ENCODE data around the gene MAPKAPK2. TPM values are rescaled to one million over a fixed set of nuclear protein-coding genes. Genes with fewer than 3 reads are reported as not detected.
A peak's percentile ranks its signal among the peaks of the same experiment; 100 is the strongest.

MAPKAPK2 gene
- total and polyA plus RNA-seq, 2 donors (not counting 1 experiment from before 2014, with no cell fraction given) = 60.3 to 85.8 TPM

DNA sequence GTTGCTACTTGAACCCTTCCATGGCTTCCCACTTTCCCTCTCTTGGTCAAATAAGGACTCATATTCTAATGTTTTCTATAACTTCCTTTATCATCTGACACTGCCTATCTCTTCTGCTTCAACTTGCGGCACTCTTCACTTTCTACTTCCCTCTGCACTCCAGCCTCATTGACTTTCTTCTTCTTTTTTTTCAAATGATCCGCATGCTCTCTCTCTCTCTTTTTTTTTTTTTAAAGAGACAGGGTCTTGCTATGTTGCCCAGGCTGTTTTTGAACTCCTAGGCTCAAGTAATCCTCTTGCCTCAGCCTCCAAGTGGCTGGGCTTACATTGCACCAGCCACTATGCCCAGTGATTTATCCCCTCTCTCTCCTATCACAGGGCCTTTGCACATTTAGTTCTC is 94.9 kb downstream of the MAPKAPK2 start:
- peak; percentile 57 for DNase-seq
- Histone ChIP-seq H3K27me3 (replicated peaks in 1 of 4; ENCODE audit: control extremely low read depth in 1 of 4, control insufficient read depth in 3 of 4, insufficient read depth in 4 of 4, low read length in 3 of 4) (peaks cover 0 to 2% (median 0%) of the 10 kb centered on the region in 4 experiments), H3K4me2 (replicated peaks; ENCODE audit: low read depth, low read length, poor library complexity, severe bottlenecking) (peak overlapping the region; percentile 19), H3K9ac (ENCODE audit: low read length) (no peak overlapping the region), H3K4me3 (ENCODE audit: control extremely low read depth in 1 of 5, extremely low read depth in 1 of 5, insufficient read depth in 1 of 5, low read depth in 2 of 5, low read length in 4 of 5) (no peak overlapping the region), H3K27ac (ENCODE audit: low read length in 2 of 2) (no peak overlapping the region), H2AFZ (ENCODE audit: insufficient read depth, low read depth, low read length, poor library complexity, severe bottlenecking) (no peak overlapping the region), H3K79me2 (ENCODE audit: control insufficient read depth, insufficient read depth, low read length) (no peaks in the 10 kb centered on the region), H4K20me1 (ENCODE audit: control insufficient read depth, insufficient read depth, low read length, poor library complexity, severe bottlenecking) (no peaks in the 10 kb centered on the region), H3K36me3 (replicated peaks in 1 of 2; ENCODE audit: control extremely low read depth in 1 of 2, control insufficient read depth in 1 of 2, extremely low read depth in 1 of 2, insufficient read depth in 2 of 2, low read length in 1 of 2) (no peaks in the 10 kb centered on the region), H3K4me1 (ENCODE audit: control insufficient read depth in 2 of 2, insufficient read depth in 2 of 2, low read length in 2 of 2) (peaks cover 59 to 64% of the 10 kb centered on the region in 2 donors), H3K9me3 (ENCODE audit: control extremely low read depth in 1 of 3, control insufficient read depth in 2 of 3, insufficient read depth in 1 of 3, low read length in 2 of 3) (no peaks in the 10 kb centered on the region)
- ChIA-PET CTCF (interaction anchor here (1.2 kb wide), 1 partner anchor 23 kb away, joined by 3 read pairs; no protein-coding TSS in a partner anchor), POLR2A (no interaction called here)
- TF ChIP-seq, protein P1, sequence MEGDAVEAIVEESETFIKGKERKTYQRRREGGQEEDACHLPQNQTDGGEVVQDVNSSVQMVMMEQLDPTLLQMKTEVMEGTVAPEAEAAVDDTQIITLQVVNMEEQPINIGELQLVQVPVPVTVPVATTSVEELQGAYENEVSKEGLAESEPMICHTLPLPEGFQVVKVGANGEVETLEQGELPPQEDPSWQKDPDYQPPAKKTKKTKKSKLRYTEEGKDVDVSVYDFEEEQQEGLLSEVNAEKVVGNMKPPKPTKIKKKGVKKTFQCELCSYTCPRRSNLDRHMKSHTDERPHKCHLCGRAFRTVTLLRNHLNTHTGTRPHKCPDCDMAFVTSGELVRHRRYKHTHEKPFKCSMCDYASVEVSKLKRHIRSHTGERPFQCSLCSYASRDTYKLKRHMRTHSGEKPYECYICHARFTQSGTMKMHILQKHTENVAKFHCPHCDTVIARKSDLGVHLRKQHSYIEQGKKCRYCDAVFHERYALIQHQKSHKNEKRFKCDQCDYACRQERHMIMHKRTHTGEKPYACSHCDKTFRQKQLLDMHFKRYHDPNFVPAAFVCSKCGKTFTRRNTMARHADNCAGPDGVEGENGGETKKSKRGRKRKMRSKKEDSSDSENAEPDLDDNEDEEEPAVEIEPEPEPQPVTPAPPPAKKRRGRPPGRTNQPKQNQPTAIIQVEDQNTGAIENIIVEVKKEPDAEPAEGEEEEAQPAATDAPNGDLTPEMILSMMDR (IDR thresholded peaks at IDR 0.05) = no peak
- no peak for TF ChIP-seq EZH2 (IDR thresholded peaks at IDR 0.05; ENCODE audit: borderline replicate concordance, insufficient read depth, low read depth, low read length, poor library complexity, severe bottlenecking)
- Mint-ChIP-seq H3K27ac (no peak overlapping the region), H3K4me3 (no peak overlapping the region), H3K4me1 (peaks cover 38% of the 10 kb centered on the region), H3K27me3 (no peaks in the 10 kb centered on the region), H3K9me3 (ENCODE audit: insufficient read depth) (no peaks in the 10 kb centered on the region)
- no peak for ATAC-seq (ENCODE audit: low read depth)
- intact Hi-C loops (cut with micrococcal nuclease) = no loop called here
- WGBS (ENCODE audit: insufficient coverage) = 12% methylated on average over 2 of the region's 2 CpGs

GRCh38 chr1:206782448-206782847 is 97.7 kb downstream of the MAPKAPK2 start:
- no peaks in the 10 kb centered on the region for H4K20me1 ChIP-seq (ENCODE audit: control insufficient read depth, insufficient read depth, low read length, poor library complexity, severe bottlenecking)
- H3K4me3 ChIP-seq (ENCODE audit: control extremely low read depth in 1 of 5, extremely low read depth in 1 of 5, insufficient read depth in 1 of 5, low read depth in 2 of 5, low read length in 4 of 5) = peak overlapping the region in 1 of 5 experiments; percentile 17
- peak overlapping the region in 1 of 2 donors; percentile 29 for H3K27ac ChIP-seq (ENCODE audit: low read length in 2 of 2)
- no peak overlapping the region for H2AFZ ChIP-seq (ENCODE audit: insufficient read depth, low read depth, low read length, poor library complexity, severe bottlenecking)
- Mint-ChIP-seq H3K4me1 (peaks cover 53% of the 10 kb centered on the region), H3K4me3 (peak overlapping the region; percentile 67), H3K9me3 (ENCODE audit: insufficient read depth) (no peaks in the 10 kb centered on the region), H3K27me3 (no peaks in the 10 kb centered on the region), H3K27ac (peak overlapping the region; percentile 72)
- intact Hi-C loops (cut with micrococcal nuclease) = loop anchor here (1.0 kb wide), 1 partner anchor 26 kb away; no protein-coding TSS in a partner anchor
- ChIA-PET CTCF (interaction anchor here (0.8 to 3.7 kb wide), 10 partner anchors 11 to 199 kb away, joined by 3 to 14 read pairs (median 4); partner anchors contain the start of genes IL10 and IL19), POLR2A (interaction anchor here (0.6 to 1.7 kb wide), 2 partner anchors 10 to 19 kb away, joined by 4 to 6 read pairs; partner anchors contain the start of gene IL10)
- 6% methylated on average over 2 of the region's 2 CpGs for WGBS (ENCODE audit: insufficient coverage)
- H3K36me3 ChIP-seq (replicated peaks in 1 of 2; ENCODE audit: control extremely low read depth in 1 of 2, control insufficient read depth in 1 of 2, extremely low read depth in 1 of 2, insufficient read depth in 2 of 2, low read length in 1 of 2) = no peaks in the 10 kb centered on the region
- no peaks in the 10 kb centered on the region for H3K27me3 ChIP-seq (replicated peaks in 1 of 4; ENCODE audit: control extremely low read depth in 1 of 4, control insufficient read depth in 3 of 4, insufficient read depth in 4 of 4, low read length in 3 of 4)
- no peak for TF ChIP-seq EZH2 (IDR thresholded peaks at IDR 0.05; ENCODE audit: borderline replicate concordance, insufficient read depth, low read depth, low read length, poor library complexity, severe bottlenecking)
- TF ChIP-seq, protein P1 (IDR thresholded peaks at IDR 0.05) = no peak
- peaks cover 66% of the 10 kb centered on the region in 2 donors for H3K4me1 ChIP-seq (ENCODE audit: control insufficient read depth in 2 of 2, insufficient read depth in 2 of 2, low read length in 2 of 2)
- peak; percentile 70 for ATAC-seq (ENCODE audit: low read depth)
- no peaks in the 10 kb centered on the region for H3K79me2 ChIP-seq (ENCODE audit: control insufficient read depth, insufficient read depth, low read length)
- H3K9ac ChIP-seq (ENCODE audit: low read length) = no peak overlapping the region
- H3K9me3 ChIP-seq (ENCODE audit: control extremely low read depth in 1 of 3, control insufficient read depth in 2 of 3, insufficient read depth in 1 of 3, low read length in 2 of 3) = no peaks in the 10 kb centered on the region
- peak overlapping the region; percentile 56 for H3K4me2 ChIP-seq (replicated peaks; ENCODE audit: low read depth, low read length, poor library complexity, severe bottlenecking)
- DNase-seq = peak; percentile 75
